Natural killer cell (primary cell): ENCODE measurements around the gene GABARAPL1. TPM values are rescaled to one million over a fixed set of nuclear protein-coding genes. Genes with fewer than 3 reads are reported as not detected.

Source experiments
- ATAC-seq, 3 donors: fragments of 150-1000 bp in 2 of 3; fragments of 200-7000 bp in 1 of 3; cut with Tn5 transposase; 1 replicate in 1 of 3; 2 replicates in 2 of 3; pipeline ENCODE4 v1.10.0; 2021; ENCODE audit warnings: mild to moderate bottlenecking in 2 of 3, moderate library complexity in 2 of 3
- DNase-seq, 2 donors: peaks; one replicate each; pipeline versions ENCODE4 v3.0.0 to v3.0.0-alpha.2; 2013 to 2021; ENCODE audit warnings: mixed read lengths in 1 of 2
- H3K27ac ChIP-seq: one replicate; pipeline ENCODE4 v1.5.1; 2013; ENCODE audit warnings: mild to moderate bottlenecking, low read length
- H3K27me3 ChIP-seq: one replicate; pipeline ENCODE4 v1.6.1; 2013; ENCODE audit warnings: low read length; ENCODE audit not compliant: control insufficient read depth, insufficient read depth
- H3K36me3 ChIP-seq: one replicate; pipeline ENCODE4 v1.6.1; 2013; ENCODE audit warnings: low read length; ENCODE audit not compliant: control insufficient read depth, insufficient read depth
- H3K4me1 ChIP-seq: one replicate; pipeline ENCODE4 v1.6.1; 2013; ENCODE audit warnings: low read length; ENCODE audit not compliant: control insufficient read depth, insufficient read depth
- H3K4me3 ChIP-seq: one replicate; pipeline ENCODE4 v1.5.1; 2013; ENCODE audit warnings: low read length
- H3K9me3 ChIP-seq: one replicate; pipeline ENCODE4 v1.6.1; 2013; ENCODE audit warnings: low read length; ENCODE audit not compliant: control insufficient read depth, insufficient read depth
- H3K27ac Mint-ChIP-seq, 2 donors: one replicate each; pipeline ENCODE4 v1.8.0; 2022; ENCODE audit warnings: mild to moderate bottlenecking in 2 of 2, mixed read lengths in 2 of 2, moderate library complexity in 1 of 2
- H3K27me3 Mint-ChIP-seq, 2 donors: one replicate each; pipeline ENCODE4 v1.8.0; 2022; ENCODE audit warnings: low read depth in 2 of 2, mixed read lengths in 2 of 2
- H3K36me3 Mint-ChIP-seq: one replicate; pipeline ENCODE4 v1.8.0; 2022; ENCODE audit warnings: mixed read lengths
- H3K4me1 Mint-ChIP-seq, 2 donors: one replicate each; pipeline ENCODE4 v1.8.0; 2022; ENCODE audit warnings: mixed read lengths in 2 of 2
- H3K4me3 Mint-ChIP-seq: one replicate; pipeline ENCODE4 v1.8.0; 2022; ENCODE audit warnings: mild to moderate bottlenecking, moderate library complexity, mixed read lengths
- H3K9me3 Mint-ChIP-seq, 2 donors: one replicate each; pipeline ENCODE4 v1.8.0; 2022; ENCODE audit warnings: mixed read lengths in 2 of 2
- CTCF ChIP-seq: fragments of 200-600 bp; IDR thresholded peaks from one replicate; pipeline ENCODE4 v1.8.0; 2022; ENCODE audit warnings: antibody characterized with exemption
- WGBS: methylation state at CpG from one replicate; pipeline ENCODE4 v1.1.7; 2013; ENCODE audit warnings: missing lambda C conversion rate; ENCODE audit not compliant: insufficient coverage; 5-methylcytosine and 5-hydroxymethylcytosine counted together
- intact Hi-C: fragments of 100-400 bp; cut with micrococcal nuclease; formaldehyde crosslinking; loops from one replicate; pipeline ENCODE4 v1.14.2; 2022
- total RNA-seq, 4 donors: library from RNA; stranded (reverse); fragments of 120-200 nt in 1 of 4; gene quantifications; one replicate each; pipeline versions ENCODE4 v1.2.3 to v1.2.4, GENCODE V29; 2013 to 2022

Gene GABARAPL1
- total RNA-seq, 3 donors from 2014 or later (not counting 1 experiment from before 2014, with no cell fraction given), result 157 to 233 (median 160) TPM

- H3K36me3 ChIP-seq, result no peaks in the 10 kb centered on the region
- WGBS, result 28% methylated on average over 4 of the region's 4 CpGs
- Mint-ChIP-seq H3K27me3 (no peaks in the 10 kb centered on the region), H3K4me3 (peak overlapping the region; percentile 56), H3K36me3 (peaks cover 6% of the 10 kb centered on the region), H3K27ac (peak overlapping the region; percentile 85 to 89), H3K9me3 (no peaks in the 10 kb centered on the region), H3K4me1 (peaks cover 57% of the 10 kb centered on the region in 2 donors)
- H3K4me3 ChIP-seq, result no peak overlapping the region
- ATAC-seq (peak; percentile 76 to 84 (median 77)), DNase-seq (peak; percentile 53 to 83)
- intact Hi-C loops, result loop anchor here (1.0 to 5.0 kb wide), 6 partner anchors 216 to 514 kb away; partner anchors contain the start of genes KLRC1 and STYK1
- TF ChIP-seq CTCF, result peak; percentile 96
- peaks cover 26% of the 10 kb centered on the region for H3K4me1 ChIP-seq
- H3K27me3 ChIP-seq, result no peaks in the 10 kb centered on the region
- peak overlapping the region; percentile 51 for H3K27ac ChIP-seq
- H3K9me3 ChIP-seq, result peaks cover 13% of the 10 kb centered on the region
Measured at GRCh38 chr12:10235761-10236631, 23.3 kb downstream of the GABARAPL1 start.

GRCh38 chr12:10236720-10237119 lies 24.0 kb downstream of the GABARAPL1 start:
- DNase-seq, result no peak
- H3K4me3 Mint-ChIP-seq, result peak overlapping the region; percentile 56
- peaks cover 6% of the 10 kb centered on the region for H3K36me3 Mint-ChIP-seq
- peak overlapping the region; percentile 85 to 89 for H3K27ac Mint-ChIP-seq
- Histone ChIP-seq H3K4me1 (peaks cover 26% of the 10 kb centered on the region), H3K9me3 (peaks cover 13% of the 10 kb centered on the region), H3K27ac (peak overlapping the region; percentile 51), H3K27me3 (no peaks in the 10 kb centered on the region), H3K4me3 (no peak overlapping the region), H3K36me3 (no peaks in the 10 kb centered on the region)
- no peaks in the 10 kb centered on the region for H3K27me3 Mint-ChIP-seq
- 91% methylated on average over 1 of the region's 1 CpG for WGBS
- intact Hi-C loops, result loop anchor here (1.0 to 5.0 kb wide), 4 partner anchors 216 to 436 kb away; partner anchors contain the start of genes KLRC1 and STYK1
- H3K4me1 Mint-ChIP-seq, result peaks cover 63 to 64% of the 10 kb centered on the region in 2 donors
- no peaks in the 10 kb centered on the region for H3K9me3 Mint-ChIP-seq
- ATAC-seq, result no peak
- TF ChIP-seq CTCF, result no peak

- Histone ChIP-seq H3K36me3 (no peaks in the 10 kb centered on the region), H3K4me1 (peaks cover 33% of the 10 kb centered on the region), H3K4me3 (no peak overlapping the region), H3K9me3 (peaks cover 13% of the 10 kb centered on the region), H3K27ac (peak overlapping the region; percentile 51), H3K27me3 (no peaks in the 10 kb centered on the region)
- intact Hi-C loops, result loop anchor here (5.0 kb wide), 3 partner anchors 214 to 434 kb away; partner anchors contain the start of genes KLRC1 and STYK1
- 86% methylated on average over 1 of the region's 1 CpG for WGBS
- TF ChIP-seq CTCF, result no peak
- DNase-seq (no peak), ATAC-seq (no peak)
- Mint-ChIP-seq H3K4me3 (peak overlapping the region; percentile 56), H3K9me3 (no peaks in the 10 kb centered on the region), H3K27me3 (no peaks in the 10 kb centered on the region), H3K4me1 (peaks cover 78 to 81% of the 10 kb centered on the region in 2 donors), H3K36me3 (peaks cover 6% of the 10 kb centered on the region), H3K27ac (peak overlapping the region; percentile 85 to 89)
Measured at GRCh38 chr12:10238526-10238925, 25.8 kb downstream of the GABARAPL1 start.
